GM23338 (cell line): ENCODE data around the gene LIPA. TPM values are rescaled to one million over a fixed set of nuclear protein-coding genes. Genes with fewer than 3 reads are reported as not detected.
A peak's percentile ranks its signal among the peaks of the same experiment; 100 is the strongest.

Source experiments
- ATAC-seq: fragments of 200-7000 bp; cut with Tn5 transposase; 3 replicates; pipeline ENCODE4 v1.9.1; 2020
- DNase-seq: peaks from one replicate; pipeline ENCODE4 v3.0.0-alpha.2; 2015; ENCODE audit warnings: low spot score
- H2AFZ ChIP-seq: fragments of 200-600 bp; sonication (generic); 2 replicates; pipeline ENCODE4 v1.8.0; 2016; ENCODE audit warnings: antibody characterized with exemption, mild to moderate bottlenecking, moderate library complexity
- H3F3A ChIP-seq: fragments of 200-600 bp; sonication (generic); replicated peaks from 2 replicates; pipeline ENCODE4 v1.8.0; 2017; ENCODE audit warnings: antibody characterized with exemption, mixed run types, low read depth
- H3K27ac ChIP-seq: fragments of 200-600 bp; sonication (generic); 2 replicates; pipeline ENCODE4 v1.6.1; 2016; ENCODE audit warnings: low read depth
- H3K27me3 ChIP-seq: fragments of 200-600 bp; sonication (generic); 2 replicates; pipeline ENCODE4 v1.8.0; 2016; ENCODE audit warnings: mild to moderate bottlenecking, mixed run types, moderate library complexity; ENCODE audit not compliant: insufficient read depth
- H3K36me3 ChIP-seq: fragments of 200-600 bp; sonication (generic); 2 replicates; pipeline ENCODE4 v1.8.0; 2016; ENCODE audit warnings: mild to moderate bottlenecking; ENCODE audit not compliant: insufficient read depth
- H3K4me1 ChIP-seq: fragments of 200-600 bp; sonication (generic); 2 replicates; pipeline ENCODE4 v1.8.0; 2016; ENCODE audit warnings: mild to moderate bottlenecking, moderate library complexity; ENCODE audit not compliant: insufficient read depth
- H3K4me2 ChIP-seq: fragments of 200-600 bp; sonication (generic); 2 replicates; pipeline ENCODE4 v1.7.1; 2017; ENCODE audit warnings: mixed run types
- H3K4me3 ChIP-seq: fragments of 200-600 bp; sonication (generic); 2 replicates; pipeline ENCODE4 v1.6.1; 2016; ENCODE audit warnings: mixed run types
- H3K79me2 ChIP-seq: fragments of 200-600 bp; sonication (generic); replicated peaks from 2 replicates; pipeline ENCODE4 v1.8.0; 2017; ENCODE audit warnings: mild to moderate bottlenecking; ENCODE audit not compliant: insufficient read depth
- H3K9me2 ChIP-seq: fragments of 200-600 bp; sonication (generic); 2 replicates; pipeline ENCODE4 v1.8.0; 2017; ENCODE audit not compliant: insufficient read depth
- H4K20me1 ChIP-seq: fragments of 200-600 bp; sonication (generic); replicated peaks from 2 replicates; pipeline ENCODE4 v1.8.0; 2017; ENCODE audit warnings: mild to moderate bottlenecking; ENCODE audit not compliant: insufficient read depth
- H3K27ac Mint-ChIP-seq: 2 replicates; pipeline ENCODE4 v1.8.0; 2020; ENCODE audit warnings: inconsistent platforms, mild to moderate bottlenecking, moderate library complexity, mixed read lengths
- H3K27me3 Mint-ChIP-seq: 3 replicates; pipeline ENCODE4 v1.8.0; 2022; ENCODE audit warnings: low read depth, mild to moderate bottlenecking, moderate library complexity, mixed read lengths, inconsistent platforms; ENCODE audit not compliant: insufficient read depth, poor library complexity
- H3K36me3 Mint-ChIP-seq: 3 replicates; pipeline ENCODE4 v1.8.0; 2021; ENCODE audit warnings: low read depth, mild to moderate bottlenecking, inconsistent platforms, moderate library complexity, mixed read lengths
- H3K4me1 Mint-ChIP-seq: 3 replicates; pipeline ENCODE4 v1.8.0; 2020; ENCODE audit warnings: mild to moderate bottlenecking, inconsistent platforms, mixed read lengths
- H3K4me3 Mint-ChIP-seq: 3 replicates; pipeline ENCODE4 v1.8.0; 2021; ENCODE audit warnings: moderate library complexity, mild to moderate bottlenecking, inconsistent platforms, mixed read lengths
- H3K9me3 Mint-ChIP-seq: 3 replicates; pipeline ENCODE4 v1.8.0; 2020; ENCODE audit warnings: moderate library complexity, mild to moderate bottlenecking, inconsistent platforms, mixed read lengths
- CREB1 ChIP-seq: fragments of 250-450 bp; sonication (Bioruptor Pico); IDR thresholded peaks from 2 replicates; pipeline ENCODE4 v1.5.0; 2020; ENCODE audit warnings: low read depth, mild to moderate bottlenecking, moderate library complexity
- CTCF ChIP-seq, 2 experiments: fragments of 200-600 bp in 1 of 2; sonication (generic) in 1 of 2; conservative IDR thresholded peaks; 2 replicates each; pipeline versions ENCODE4 v1.5.1 to v1.6.1; 2016 to 2017; ENCODE audit warnings: antibody characterized with exemption in 2 of 2, low read depth in 2 of 2, mild to moderate bottlenecking in 2 of 2, moderate library complexity in 1 of 2
- EZH2 ChIP-seq: fragments of 200-600 bp; sonication (generic); IDR thresholded peaks from one replicate; pipeline ENCODE4 v1.8.0; 2017; ENCODE audit warnings: antibody characterized with exemption, mild to moderate bottlenecking, low read depth; ENCODE audit not compliant: unreplicated experiment
- EZH2phosphoT487 ChIP-seq: fragments of 200-600 bp; sonication (generic); IDR thresholded peaks from one replicate; pipeline ENCODE4 v1.8.1; 2018; ENCODE audit warnings: antibody characterized with exemption; ENCODE audit not compliant: unreplicated experiment
- NANOG ChIP-seq: IDR thresholded peaks from 2 replicates; pipeline ENCODE4 v1.6.1; 2016; ENCODE audit warnings: antibody characterized with exemption, borderline replicate concordance
- STAT1 ChIP-seq: IDR thresholded peaks from one replicate; pipeline ENCODE4 v1.6.1; 2016; ENCODE audit warnings: antibody characterized with exemption; ENCODE audit not compliant: unreplicated experiment
- ZNF114 ChIP-seq: fragments of 250-450 bp; sonication (Bioruptor Pico); IDR thresholded peaks from 2 replicates; pipeline ENCODE4 v1.5.0; 2020; ENCODE audit warnings: mild to moderate bottlenecking, moderate library complexity
- ZNF331 ChIP-seq: fragments of 250-450 bp; sonication (Bioruptor Pico); IDR thresholded peaks from 2 replicates; pipeline ENCODE4 v1.5.0; 2020; ENCODE audit warnings: low read depth, mild to moderate bottlenecking, moderate library complexity
- polyA plus RNA-seq: library from polyadenylated mRNA; unstranded; fragments of >200 nt; fragmentation: Nextera tagmentation; extraction: Ambion mirVana; gene quantifications from 2 replicates; pipeline ENCODE4 v1.2.1, GENCODE V29; 2016
- total RNA-seq: library from RNA; depleted of rRNA; stranded (reverse); fragments of >200 nt; shearing (Covaris generic); gene quantifications from 2 replicates; pipeline ENCODE4 v1.2.3, GENCODE V29; 2014
- TF ChIP-seq, protein P1 (sequence below): IDR thresholded peaks from one replicate; pipeline ENCODE4 v1.6.1; 2018; ENCODE audit warnings: antibody characterized with exemption; ENCODE audit not compliant: unreplicated experiment
- TF ChIP-seq, protein P2 (sequence below): fragments of 250-450 bp; sonication (Bioruptor Pico); IDR thresholded peaks from 2 replicates; pipeline ENCODE4 v1.5.0; 2020; ENCODE audit warnings: mild to moderate bottlenecking, moderate library complexity

The LIPA gene
- total and polyA plus RNA-seq, 2 experiments from 2014 or later = 37.8 to 86.3 TPM

DNA sequence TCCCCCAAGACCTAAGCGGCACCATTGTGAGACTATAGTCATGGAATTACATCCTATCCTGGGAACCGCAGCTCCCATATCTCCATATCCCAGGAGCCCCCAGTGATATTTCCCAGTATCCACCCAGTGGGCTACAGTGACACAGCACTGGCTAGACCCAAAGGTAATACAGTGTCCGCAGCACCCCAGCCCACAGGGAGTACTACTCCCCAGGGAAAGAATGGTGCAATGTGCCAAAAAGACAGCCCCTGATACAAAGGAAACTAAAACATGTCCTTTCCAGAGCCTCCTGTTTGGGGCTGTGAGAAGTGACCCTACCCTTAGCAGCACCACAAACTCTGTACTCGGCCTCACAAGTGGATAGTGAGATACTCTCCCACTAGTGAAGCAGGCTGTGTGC, 45.8 kb upstream of the LIPA start:
- no peaks in the 10 kb centered on the region for H3K27me3 ChIP-seq
- H2AFZ ChIP-seq = 0 out of 2 replicates have a peak overlapping the region, but pooled peaks have one; percentile 2
- H3K27me3 Mint-ChIP-seq = no peaks in the 10 kb centered on the region
- H3K27ac ChIP-seq = no peak overlapping the region
- no peaks in the 10 kb centered on the region for H3F3A ChIP-seq
- H3K36me3 Mint-ChIP-seq = no peaks in the 10 kb centered on the region
- no peak overlapping the region for H3K4me3 ChIP-seq
- H3K36me3 ChIP-seq = no peaks in the 10 kb centered on the region
- no peak for DNase-seq
- no peak overlapping the region for H3K27ac Mint-ChIP-seq
- H3K79me2 ChIP-seq = no peaks in the 10 kb centered on the region
- no peak for ATAC-seq
- no peaks in the 10 kb centered on the region for H4K20me1 ChIP-seq
- TF ChIP-seq CTCF (conservative IDR thresholded peaks at IDR 0.05; ENCODE audit: low read depth in 2 of 2) (no peak), STAT1 (no peak), ZNF114 (CRISPR knock-in tag) (no peak), NANOG (no peak), EZH2phosphoT487 (no peak), ZNF331 (CRISPR knock-in tag) (no peak), CREB1 (no peak), EZH2 (no peak)
- TF ChIP-seq, protein P1, sequence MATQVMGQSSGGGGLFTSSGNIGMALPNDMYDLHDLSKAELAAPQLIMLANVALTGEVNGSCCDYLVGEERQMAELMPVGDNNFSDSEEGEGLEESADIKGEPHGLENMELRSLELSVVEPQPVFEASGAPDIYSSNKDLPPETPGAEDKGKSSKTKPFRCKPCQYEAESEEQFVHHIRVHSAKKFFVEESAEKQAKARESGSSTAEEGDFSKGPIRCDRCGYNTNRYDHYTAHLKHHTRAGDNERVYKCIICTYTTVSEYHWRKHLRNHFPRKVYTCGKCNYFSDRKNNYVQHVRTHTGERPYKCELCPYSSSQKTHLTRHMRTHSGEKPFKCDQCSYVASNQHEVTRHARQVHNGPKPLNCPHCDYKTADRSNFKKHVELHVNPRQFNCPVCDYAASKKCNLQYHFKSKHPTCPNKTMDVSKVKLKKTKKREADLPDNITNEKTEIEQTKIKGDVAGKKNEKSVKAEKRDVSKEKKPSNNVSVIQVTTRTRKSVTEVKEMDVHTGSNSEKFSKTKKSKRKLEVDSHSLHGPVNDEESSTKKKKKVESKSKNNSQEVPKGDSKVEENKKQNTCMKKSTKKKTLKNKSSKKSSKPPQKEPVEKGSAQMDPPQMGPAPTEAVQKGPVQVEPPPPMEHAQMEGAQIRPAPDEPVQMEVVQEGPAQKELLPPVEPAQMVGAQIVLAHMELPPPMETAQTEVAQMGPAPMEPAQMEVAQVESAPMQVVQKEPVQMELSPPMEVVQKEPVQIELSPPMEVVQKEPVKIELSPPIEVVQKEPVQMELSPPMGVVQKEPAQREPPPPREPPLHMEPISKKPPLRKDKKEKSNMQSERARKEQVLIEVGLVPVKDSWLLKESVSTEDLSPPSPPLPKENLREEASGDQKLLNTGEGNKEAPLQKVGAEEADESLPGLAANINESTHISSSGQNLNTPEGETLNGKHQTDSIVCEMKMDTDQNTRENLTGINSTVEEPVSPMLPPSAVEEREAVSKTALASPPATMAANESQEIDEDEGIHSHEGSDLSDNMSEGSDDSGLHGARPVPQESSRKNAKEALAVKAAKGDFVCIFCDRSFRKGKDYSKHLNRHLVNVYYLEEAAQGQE = no peak
- TF ChIP-seq, protein P2, sequence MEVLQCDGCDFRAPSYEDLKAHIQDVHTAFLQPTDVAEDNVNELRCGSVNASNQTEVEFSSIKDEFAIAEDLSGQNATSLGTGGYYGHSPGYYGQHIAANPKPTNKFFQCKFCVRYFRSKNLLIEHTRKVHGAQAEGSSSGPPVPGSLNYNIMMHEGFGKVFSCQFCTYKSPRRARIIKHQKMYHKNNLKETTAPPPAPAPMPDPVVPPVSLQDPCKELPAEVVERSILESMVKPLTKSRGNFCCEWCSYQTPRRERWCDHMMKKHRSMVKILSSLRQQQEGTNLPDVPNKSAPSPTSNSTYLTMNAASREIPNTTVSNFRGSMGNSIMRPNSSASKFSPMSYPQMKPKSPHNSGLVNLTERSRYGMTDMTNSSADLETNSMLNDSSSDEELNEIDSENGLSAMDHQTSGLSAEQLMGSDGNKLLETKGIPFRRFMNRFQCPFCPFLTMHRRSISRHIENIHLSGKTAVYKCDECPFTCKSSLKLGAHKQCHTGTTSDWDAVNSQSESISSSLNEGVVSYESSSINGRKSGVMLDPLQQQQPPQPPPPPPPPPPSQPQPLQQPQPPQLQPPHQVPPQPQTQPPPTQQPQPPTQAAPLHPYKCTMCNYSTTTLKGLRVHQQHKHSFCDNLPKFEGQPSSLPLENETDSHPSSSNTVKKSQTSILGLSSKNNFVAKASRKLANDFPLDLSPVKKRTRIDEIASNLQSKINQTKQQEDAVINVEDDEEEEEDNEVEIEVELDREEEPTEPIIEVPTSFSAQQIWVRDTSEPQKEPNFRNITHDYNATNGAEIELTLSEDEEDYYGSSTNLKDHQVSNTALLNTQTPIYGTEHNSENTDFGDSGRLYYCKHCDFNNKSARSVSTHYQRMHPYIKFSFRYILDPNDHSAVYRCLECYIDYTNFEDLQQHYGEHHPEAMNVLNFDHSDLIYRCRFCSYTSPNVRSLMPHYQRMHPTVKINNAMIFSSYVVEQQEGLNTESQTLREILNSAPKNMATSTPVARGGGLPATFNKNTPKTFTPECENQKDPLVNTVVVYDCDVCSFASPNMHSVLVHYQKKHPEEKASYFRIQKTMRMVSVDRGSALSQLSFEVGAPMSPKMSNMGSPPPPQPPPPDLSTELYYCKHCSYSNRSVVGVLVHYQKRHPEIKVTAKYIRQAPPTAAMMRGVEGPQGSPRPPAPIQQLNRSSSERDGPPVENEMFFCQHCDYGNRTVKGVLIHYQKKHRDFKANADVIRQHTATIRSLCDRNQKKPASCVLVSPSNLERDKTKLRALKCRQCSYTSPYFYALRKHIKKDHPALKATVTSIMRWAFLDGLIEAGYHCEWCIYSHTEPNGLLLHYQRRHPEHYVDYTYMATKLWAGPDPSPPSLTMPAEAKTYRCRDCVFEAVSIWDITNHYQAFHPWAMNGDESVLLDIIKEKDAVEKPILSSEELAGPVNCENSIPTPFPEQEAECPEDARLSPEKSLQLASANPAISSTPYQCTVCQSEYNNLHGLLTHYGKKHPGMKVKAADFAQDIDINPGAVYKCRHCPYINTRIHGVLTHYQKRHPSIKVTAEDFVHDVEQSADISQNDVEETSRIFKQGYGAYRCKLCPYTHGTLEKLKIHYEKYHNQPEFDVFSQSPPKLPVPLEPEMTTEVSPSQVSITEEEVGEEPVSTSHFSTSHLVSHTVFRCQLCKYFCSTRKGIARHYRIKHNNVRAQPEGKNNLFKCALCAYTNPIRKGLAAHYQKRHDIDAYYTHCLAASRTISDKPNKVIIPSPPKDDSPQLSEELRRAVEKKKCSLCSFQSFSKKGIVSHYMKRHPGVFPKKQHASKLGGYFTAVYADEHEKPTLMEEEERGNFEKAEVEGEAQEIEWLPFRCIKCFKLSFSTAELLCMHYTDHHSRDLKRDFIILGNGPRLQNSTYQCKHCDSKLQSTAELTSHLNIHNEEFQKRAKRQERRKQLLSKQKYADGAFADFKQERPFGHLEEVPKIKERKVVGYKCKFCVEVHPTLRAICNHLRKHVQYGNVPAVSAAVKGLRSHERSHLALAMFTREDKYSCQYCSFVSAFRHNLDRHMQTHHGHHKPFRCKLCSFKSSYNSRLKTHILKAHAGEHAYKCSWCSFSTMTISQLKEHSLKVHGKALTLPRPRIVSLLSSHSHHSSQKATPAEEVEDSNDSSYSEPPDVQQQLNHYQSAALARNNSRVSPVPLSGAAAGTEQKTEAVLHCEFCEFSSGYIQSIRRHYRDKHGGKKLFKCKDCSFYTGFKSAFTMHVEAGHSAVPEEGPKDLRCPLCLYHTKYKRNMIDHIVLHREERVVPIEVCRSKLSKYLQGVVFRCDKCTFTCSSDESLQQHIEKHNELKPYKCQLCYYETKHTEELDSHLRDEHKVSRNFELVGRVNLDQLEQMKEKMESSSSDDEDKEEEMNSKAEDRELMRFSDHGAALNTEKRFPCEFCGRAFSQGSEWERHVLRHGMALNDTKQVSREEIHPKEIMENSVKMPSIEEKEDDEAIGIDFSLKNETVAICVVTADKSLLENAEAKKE (CRISPR knock-in tag) = no peak
- no peak overlapping the region for H3K4me3 Mint-ChIP-seq
- H3K4me2 ChIP-seq = no peak overlapping the region
- H3K9me2 ChIP-seq = no peaks in the 10 kb centered on the region
- peaks cover 13% of the 10 kb centered on the region; the same call in 1 of the 2 replicates for H3K4me1 ChIP-seq
- H3K9me3 Mint-ChIP-seq = no peaks in the 10 kb centered on the region
- peaks cover 15% of the 10 kb centered on the region for H3K4me1 Mint-ChIP-seq
